HEK293 (cell line): ENCODE results near the gene MYO1D.

Experiments used
- CTCF ChIP-seq: fragments of 450-650 bp; formaldehyde crosslinking; IDR thresholded peaks from 2 replicates; pipeline ENCODE4 v1.5.1; 2016; ENCODE audit warnings: missing biosample characterization, missing genetic modification characterization
- ZNF561 ChIP-seq: fragments of 450-650 bp; IDR thresholded peaks from 2 replicates; pipeline ENCODE4 v1.5.1; 2018; ENCODE audit warnings: missing biosample characterization, missing genetic modification characterization, borderline replicate concordance

- TF ChIP-seq CTCF (tag by site-specific recombination) (no peak), ZNF561 (tag by site-specific recombination) (no peak)
Observed at GRCh38 chr17:32828822-32829221, 48.1 kb downstream of the MYO1D start.
